Measurements from ENCODE around the gene RPL29. TPM values are rescaled to one million over a fixed set of nuclear protein-coding genes. Genes with fewer than 3 reads are reported as not detected.

RPL29 gene
- total and polyA plus RNA-seq, 2 of the 13 experiments (the other 11 are each of a cell fraction or from before 2014, with no cell fraction given) = 1,348 to 2,263 TPM

GRCh38 chr3:51961602-51962569 is 33.8 kb downstream of the RPL29 start:
- no peak overlapping the region for H2AFZ ChIP-seq (ENCODE audit: low read length)
- no peak for ATAC-seq
- H4K20me1 ChIP-seq (ENCODE audit: insufficient read depth, low read length) = no peaks in the 10 kb centered on the region
- H3K27me3 ChIP-seq (ENCODE audit: control insufficient read depth in 1 of 2, insufficient read depth in 2 of 2, low read length in 2 of 2) = no peaks in the 10 kb centered on the region
- in situ Hi-C loops (cut with HindIII; ENCODE audit: extremely low pct_ligation_motif_present, low pct_unique_long_range_greater_than_20kb) (no loop called here), intact Hi-C loops (cut with micrococcal nuclease; ENCODE audit: unreplicated experiment) (no loop called here)
- FAIRE-seq = no peak
- no peak for DNase-seq (ENCODE audit: low spot score)
- no peaks in the 10 kb centered on the region for H3K9me3 ChIP-seq (ENCODE audit: low read length)
- no TSS peak for BruUV-seq (replicated peaks)
- H3K9ac ChIP-seq (ENCODE audit: insufficient read depth, low read depth, low read length) = no peak overlapping the region
- 81% methylated on average over 7 of the region's 9 CpGs for WGBS (ENCODE audit: low lambda C conversion rate)
- CTCF ChIA-PET (ENCODE audit: low intra/inter-chr PET ratio, low total read pairs) = no interaction called here
- no peak overlapping the region for H3K27ac ChIP-seq (ENCODE audit: extremely low read length, insufficient read depth, low read length)
- no peak overlapping the region for H3K4me2 ChIP-seq (ENCODE audit: low read depth, low read length)
- H3K36me3 ChIP-seq (replicated peaks in 1 of 2; ENCODE audit: control insufficient read depth in 1 of 2, insufficient read depth in 2 of 2, low read length in 2 of 2) = peaks cover 4 to 18% of the 10 kb centered on the region in 2 experiments; a peak in 4 of 5 replicates
- POLR2A ChIA-PET = interaction anchor here (0.8 to 2.0 kb wide), 2 partner anchors 12 to 20 kb away, joined by 3 to 12 read pairs; partner anchors contain the start of genes ABHD14B, PARP3 and RRP9
- H3K4me3 ChIP-seq (replicated peaks in 1 of 3; ENCODE audit: insufficient read depth in 1 of 3, low read depth in 2 of 3, low read length in 3 of 3) = no peak overlapping the region
- H3K79me2 ChIP-seq (ENCODE audit: insufficient read depth, low read length) = peaks cover 2% of the 10 kb centered on the region
- H3K4me1 ChIP-seq (ENCODE audit: insufficient read depth, low read length) = peaks cover 56% of the 10 kb centered on the region
- TF ChIP-seq ZNF263 (CRISPR knock-in tag; IDR thresholded peaks at IDR 0.05) (peak; percentile 84), MED8 (CRISPR knock-in tag; IDR thresholded peaks at IDR 0.05; ENCODE audit: insufficient replicate concordance) (no peak), MAZ (IDR thresholded peaks at IDR 0.05; ENCODE audit: borderline replicate concordance, low read depth, low read length) (no peak), MAZ (CRISPR knock-in tag; IDR thresholded peaks at IDR 0.05; ENCODE audit: low read depth) (no peak), ZNF446 (CRISPR knock-in tag; IDR thresholded peaks at IDR 0.05) (no peak)

DNA sequence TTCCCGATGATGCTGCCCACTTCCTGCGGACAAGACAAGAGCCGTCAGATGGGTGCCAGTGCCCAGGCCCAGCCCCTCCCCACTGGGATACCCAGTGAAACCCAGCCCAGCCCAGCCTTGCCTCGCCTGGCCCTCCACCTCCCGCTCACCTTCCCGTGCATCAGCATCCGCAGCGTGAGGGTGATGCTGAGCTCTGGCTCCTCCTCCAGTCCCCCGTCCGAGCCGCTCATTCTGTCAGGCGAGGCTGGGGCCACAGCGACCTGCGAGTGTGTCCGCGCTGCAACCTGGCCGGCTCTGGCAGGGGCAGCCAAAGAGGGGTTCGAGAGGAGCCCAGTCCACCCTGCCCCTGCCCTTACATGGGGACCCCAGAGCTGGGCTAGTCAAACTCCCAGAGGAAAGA is 34.7 kb downstream of the RPL29 start:
- ChIA-PET CTCF (ENCODE audit: low intra/inter-chr PET ratio, low total read pairs) (no interaction called here), POLR2A (no interaction called here)
- ATAC-seq (no peak), DNase-seq (ENCODE audit: low spot score) (no peak), FAIRE-seq (no peak)
- Histone ChIP-seq H3K79me2 (ENCODE audit: insufficient read depth, low read length) (no peaks in the 10 kb centered on the region), H3K9me3 (ENCODE audit: low read length) (no peaks in the 10 kb centered on the region), H4K20me1 (ENCODE audit: insufficient read depth, low read length) (no peaks in the 10 kb centered on the region), H2AFZ (ENCODE audit: low read length) (no peak overlapping the region), H3K27ac (ENCODE audit: extremely low read length, insufficient read depth, low read length) (no peak overlapping the region), H3K4me3 (replicated peaks in 1 of 3; ENCODE audit: insufficient read depth in 1 of 3, low read depth in 2 of 3, low read length in 3 of 3) (no peak overlapping the region), H3K4me1 (ENCODE audit: insufficient read depth, low read length) (peaks cover 47% of the 10 kb centered on the region), H3K27me3 (ENCODE audit: control insufficient read depth in 1 of 2, insufficient read depth in 2 of 2, low read length in 2 of 2) (no peaks in the 10 kb centered on the region), H3K9ac (ENCODE audit: insufficient read depth, low read depth, low read length) (no peak overlapping the region), H3K4me2 (ENCODE audit: low read depth, low read length) (no peak overlapping the region), H3K36me3 (replicated peaks in 1 of 2; ENCODE audit: control insufficient read depth in 1 of 2, insufficient read depth in 2 of 2, low read length in 2 of 2) (peaks cover 4 to 19% of the 10 kb centered on the region in 2 experiments; a peak in 4 of 5 replicates)
- intact Hi-C loops (cut with micrococcal nuclease; ENCODE audit: unreplicated experiment) = no loop called here
- TF ChIP-seq ZBTB2 (CRISPR knock-in tag; IDR thresholded peaks at IDR 0.05; ENCODE audit: low read depth) (no peak), U2AF2 (IDR thresholded peaks at IDR 0.05; ENCODE audit: low read depth, low read length) (no peak), ZSCAN25 (CRISPR knock-in tag; IDR thresholded peaks at IDR 0.05) (no peak), ZNF75D (CRISPR knock-in tag; IDR thresholded peaks at IDR 0.05; ENCODE audit: borderline replicate concordance) (no peak), SMARCE1 (IDR thresholded peaks at IDR 0.05; ENCODE audit: borderline replicate concordance) (no peak), ZNF138 (CRISPR knock-in tag; IDR thresholded peaks at IDR 0.05; ENCODE audit: low read depth) (no peak), MYNN (CRISPR knock-in tag; IDR thresholded peaks at IDR 0.05; ENCODE audit: low read depth) (no peak), ZFP82 (CRISPR knock-in tag; IDR thresholded peaks at IDR 0.05; ENCODE audit: borderline replicate concordance) (no peak), NFE2L2 (IDR thresholded peaks at IDR 0.05; ENCODE audit: low read length) (no peak), CCDC6 (CRISPR knock-in tag; IDR thresholded peaks at IDR 0.05) (no peak)
- no TSS peak for BruUV-seq (replicated peaks)
- in situ Hi-C loops (cut with HindIII; ENCODE audit: extremely low pct_ligation_motif_present, low pct_unique_long_range_greater_than_20kb) = no loop called here
- WGBS (ENCODE audit: low lambda C conversion rate) = 96% methylated on average over 10 of the region's 18 CpGs

All from HepG2 (cell line).